WTC11 (cell line): ENCODE measurements around the gene MYO18B. TPM values are rescaled to one million over a fixed set of nuclear protein-coding genes. Genes with fewer than 3 reads are reported as not detected.

Experiments used
- ATAC-seq: fragments of 200-7000 bp; cut with Tn5 transposase; 2 replicates; pipeline ENCODE4 v1.10.0; 2021; ENCODE audit warnings: mild to moderate bottlenecking, moderate library complexity
- CTCF ChIA-PET: fragments of 300-600 bp; sonication (Branson Sonifier 250); formaldehyde crosslinking; loops from one replicate; lab custom pipeline; 2021; ENCODE audit warnings: antibody characterized with exemption; lab: Charles Lee
- POLR2A ChIA-PET: fragments of 350-600 bp; sonication (Branson Sonifier 250); formaldehyde crosslinking; loops from one replicate; lab custom pipeline; 2021; ENCODE audit warnings: antibody characterized with exemption; lab: Charles Lee
- DNase-seq: peaks from one replicate; pipeline ENCODE4 v3.0.0; 2021; ENCODE audit warnings: low spot score
- H3K27ac Mint-ChIP-seq: 2 replicates; pipeline ENCODE4 v1.8.0; 2021; ENCODE audit warnings: mixed read lengths
- H3K27me3 Mint-ChIP-seq: 2 replicates; pipeline ENCODE4 v1.8.0; 2021; ENCODE audit warnings: low read depth, mild to moderate bottlenecking, moderate library complexity, mixed read lengths
- H3K36me3 Mint-ChIP-seq: 2 replicates; pipeline ENCODE4 v1.8.0; 2021; ENCODE audit warnings: mixed read lengths
- H3K4me1 Mint-ChIP-seq: 2 replicates; pipeline ENCODE4 v1.8.0; 2022; ENCODE audit warnings: mixed read lengths
- H3K4me3 Mint-ChIP-seq: 2 replicates; pipeline ENCODE4 v1.8.0; 2021; ENCODE audit warnings: mild to moderate bottlenecking, moderate library complexity, mixed read lengths
- H3K9me3 Mint-ChIP-seq: 2 replicates; pipeline ENCODE4 v1.8.0; 2021; ENCODE audit warnings: mixed read lengths
- AFF4 ChIP-seq: sonication (generic); formaldehyde crosslinking; IDR thresholded peaks from 2 replicates; pipeline ENCODE4 v1.8.1; 2023; ENCODE audit warnings: mild to moderate bottlenecking, missing genetic modification reagents, borderline replicate concordance
- AR ChIP-seq: fragments of 250-450 bp; sonication (Bioruptor Pico); IDR thresholded peaks from 2 replicates; pipeline ENCODE4 v1.9.0; 2021; ENCODE audit warnings: mild to moderate bottlenecking
- ARID4B ChIP-seq: sonication (generic); formaldehyde crosslinking; IDR thresholded peaks from 2 replicates; pipeline ENCODE4 v1.8.0; 2023; ENCODE audit warnings: missing genetic modification reagents, mild to moderate bottlenecking, borderline replicate concordance
- CTCF ChIP-seq: fragments of 200-600 bp; IDR thresholded peaks from 2 replicates; pipeline ENCODE4 v1.8.0; 2022; ENCODE audit warnings: antibody characterized with exemption
- ELF4 ChIP-seq: sonication (generic); formaldehyde crosslinking; IDR thresholded peaks from 2 replicates; pipeline ENCODE4 v1.8.1; 2022; ENCODE audit warnings: low read depth, mild to moderate bottlenecking, moderate library complexity, missing genetic modification reagents
- EMX1 ChIP-seq: fragments of 250-450 bp; sonication (Bioruptor Pico); IDR thresholded peaks from 2 replicates; pipeline ENCODE4 v1.8.0; 2021; ENCODE audit warnings: mild to moderate bottlenecking
- JUN ChIP-seq: sonication (generic); formaldehyde crosslinking; IDR thresholded peaks from 2 replicates; pipeline ENCODE4 v1.8.0; 2023; ENCODE audit warnings: mild to moderate bottlenecking, missing genetic modification reagents
- NFATC4 ChIP-seq: fragments of 250-450 bp; sonication (Bioruptor Pico); IDR thresholded peaks from 2 replicates; pipeline ENCODE4 v1.9.0; 2021; ENCODE audit warnings: mild to moderate bottlenecking
- NFE2L1 ChIP-seq: sonication (generic); formaldehyde crosslinking; IDR thresholded peaks from 2 replicates; pipeline ENCODE4 v1.8.1; 2023; ENCODE audit warnings: missing genetic modification reagents
- NR2C2 ChIP-seq: sonication (generic); formaldehyde crosslinking; IDR thresholded peaks from 2 replicates; pipeline ENCODE4 v1.8.0; 2022; ENCODE audit warnings: mild to moderate bottlenecking, missing genetic modification reagents
- RELA ChIP-seq: sonication (generic); formaldehyde crosslinking; IDR thresholded peaks from 2 replicates; pipeline ENCODE4 v1.8.1; 2022; ENCODE audit warnings: missing genetic modification reagents, mild to moderate bottlenecking, borderline replicate concordance
- SMAD3 ChIP-seq: sonication (generic); formaldehyde crosslinking; IDR thresholded peaks from 2 replicates; pipeline ENCODE4 v1.8.0; 2022; ENCODE audit warnings: missing genetic modification reagents, mild to moderate bottlenecking, borderline replicate concordance
- SP1 ChIP-seq: sonication (generic); formaldehyde crosslinking; conservative IDR thresholded peaks from 2 replicates; pipeline ENCODE4 v1.8.1; 2022; ENCODE audit warnings: missing genetic modification reagents
- ZNF138 ChIP-seq: sonication (generic); formaldehyde crosslinking; conservative IDR thresholded peaks from 2 replicates; pipeline ENCODE4 v1.8.1; 2022; ENCODE audit warnings: mild to moderate bottlenecking, moderate library complexity, missing genetic modification reagents
- ZNF263 ChIP-seq: sonication (generic); formaldehyde crosslinking; IDR thresholded peaks from 2 replicates; pipeline ENCODE4 v1.8.1; 2022; ENCODE audit warnings: low read depth, mild to moderate bottlenecking, moderate library complexity, missing genetic modification reagents
- ZNF416 ChIP-seq: fragments of 250-450 bp; sonication (Bioruptor Pico); IDR thresholded peaks from 2 replicates; pipeline ENCODE4 v1.9.0; 2021; ENCODE audit warnings: mild to moderate bottlenecking, inconsistent platforms
- ZNF512 ChIP-seq: sonication (generic); formaldehyde crosslinking; IDR thresholded peaks from 2 replicates; pipeline ENCODE4 v1.8.1; 2022; ENCODE audit warnings: missing genetic modification reagents, borderline replicate concordance
- ZSCAN18 ChIP-seq: fragments of 250-450 bp; sonication (Bioruptor Pico); IDR thresholded peaks from 2 replicates; pipeline ENCODE4 v2.1.2; 2022; ENCODE audit warnings: mild to moderate bottlenecking, moderate library complexity
- total RNA-seq: library from RNA; stranded (reverse); gene quantifications from 3 replicates; pipeline ENCODE4 v1.2.3, GENCODE V29; 2021

Gene MYO18B
- total RNA-seq, 1 experiment from 2014 or later: 0.96 TPM

- ChIA-PET POLR2A (no interaction called here), CTCF (interaction anchor here (0.6 to 1.0 kb wide), 2 partner anchors 105 to 335 kb away, joined by 3 to 4 read pairs; no protein-coding TSS in a partner anchor)
- H3K27me3 Mint-ChIP-seq: peaks cover 8% of the 10 kb centered on the region
- DNase-seq: no peak
- ATAC-seq: peak; percentile 58; the same call in 1 of the 2 replicates
- no peak overlapping the region for H3K4me3 Mint-ChIP-seq
- TF ChIP-seq ELF4 (CRISPR knock-in tag): no peak
- TF ChIP-seq NR2C2 (CRISPR knock-in tag): no peak
- no peak for TF ChIP-seq ZSCAN18 (CRISPR knock-in tag)
- no peak for TF ChIP-seq NFATC4 (CRISPR knock-in tag)
- TF ChIP-seq CTCF: no peak
- TF ChIP-seq NFE2L1 (CRISPR knock-in tag): no peak
- no peak for TF ChIP-seq ARID4B (CRISPR knock-in tag)
- no peak for TF ChIP-seq SMAD3 (CRISPR knock-in tag)
- no peaks in the 10 kb centered on the region for H3K4me1 Mint-ChIP-seq
- H3K9me3 Mint-ChIP-seq: peaks cover 27% of the 10 kb centered on the region
- peaks cover 10% of the 10 kb centered on the region for H3K36me3 Mint-ChIP-seq
- no peak overlapping the region for H3K27ac Mint-ChIP-seq
Observed at GRCh38 chr22:25818541-25818940, 76.6 kb downstream of the MYO18B start.

- no peak for TF ChIP-seq ZNF512 (CRISPR knock-in tag)
- TF ChIP-seq EMX1: no peak
- no peak for TF ChIP-seq NR2C2 (CRISPR knock-in tag)
- no peak for TF ChIP-seq RELA
- TF ChIP-seq ZNF263 (CRISPR knock-in tag): no peak
- TF ChIP-seq ZNF416: no peak
- no peak for TF ChIP-seq NFE2L1 (CRISPR knock-in tag)
- no peak for TF ChIP-seq ZNF138 (CRISPR knock-in tag)
- TF ChIP-seq SP1 (CRISPR knock-in tag): no peak
- no peak for TF ChIP-seq JUN (CRISPR knock-in tag)
- TF ChIP-seq AR (CRISPR knock-in tag): no peak
- no peak for TF ChIP-seq AFF4 (CRISPR knock-in tag)
Observed at GRCh38 chr22:25822344-25822743, 80.4 kb downstream of the MYO18B start.

More at GRCh38 chr22:25822344-25822743, 80.4 kb downstream of the MYO18B start:
- no peak overlapping the region for H3K4me3 Mint-ChIP-seq
- H3K4me1 Mint-ChIP-seq: no peaks in the 10 kb centered on the region
- ChIA-PET CTCF (no interaction called here), POLR2A (no interaction called here)
- peaks cover 27% of the 10 kb centered on the region for H3K9me3 Mint-ChIP-seq
- ATAC-seq (no peak), DNase-seq (no peak)
- H3K27ac Mint-ChIP-seq: no peak overlapping the region
- H3K36me3 Mint-ChIP-seq: peaks cover 10% of the 10 kb centered on the region
- peaks cover 2% of the 10 kb centered on the region for H3K27me3 Mint-ChIP-seq
